Keratinocyte (primary cell): ENCODE measurements around the gene MND1. TPM values are rescaled to one million over a fixed set of nuclear protein-coding genes. Genes with fewer than 3 reads are reported as not detected.
A peak's percentile ranks its signal among the peaks of the same experiment; 100 is the strongest.

ENCODE experiments used
- DNase-seq: peaks from one replicate; pipeline ENCODE4 v3.0.0-alpha.2; 2011; ENCODE audit warnings: low read depth, missing footprints, low spot score
- FAIRE-seq: peaks from 2 replicates; lab custom pipeline; 2011; peaks lifted over from hg19 to GRCh38; lab: Jason Lieb, UNC
- H2AFZ ChIP-seq: 2 replicates; pipeline ENCODE4 v1.6.0; 2012; ENCODE audit warnings: low read length, control low read depth, inconsistent platforms; ENCODE audit not compliant: control insufficient read depth
- H3K27ac ChIP-seq: 2 replicates; pipeline ENCODE4 v1.5.1; 2011; ENCODE audit warnings: low read length; ENCODE audit not compliant: control insufficient read depth, insufficient read depth
- H3K27me3 ChIP-seq: 3 replicates; pipeline ENCODE4 v1.6.0; 2011; ENCODE audit warnings: low read length; ENCODE audit not compliant: control insufficient read depth, insufficient read depth; ENCODE audit errors: extremely low read depth
- H3K36me3 ChIP-seq, 2 experiments: 2 replicates in 1 of 2; 3 replicates in 1 of 2; pipeline ENCODE4 v1.5.1; 2011; ENCODE audit warnings: low read length in 2 of 2, mild to moderate bottlenecking in 1 of 2; ENCODE audit not compliant: control insufficient read depth in 2 of 2, insufficient read depth in 2 of 2; ENCODE audit errors: extremely low read depth in 1 of 2
- H3K4me1 ChIP-seq: 3 replicates; pipeline ENCODE4 v1.5.1; 2011; ENCODE audit warnings: low read length; ENCODE audit not compliant: control insufficient read depth, insufficient read depth; ENCODE audit errors: extremely low read depth
- H3K4me2 ChIP-seq: 3 replicates; pipeline ENCODE4 v1.6.0; 2011; ENCODE audit warnings: low read depth, low read length; ENCODE audit not compliant: control insufficient read depth, insufficient read depth; ENCODE audit errors: extremely low read depth
- H3K4me3 ChIP-seq, 3 experiments: fragments of 200-600 bp in 1 of 3; sonication (generic) in 1 of 3; 2 replicates in 2 of 3; 3 replicates in 1 of 3; pipeline ENCODE4 v1.5.1; 2011 to 2016; ENCODE audit warnings: low read length in 3 of 3, mild to moderate bottlenecking in 3 of 3, control low read depth in 2 of 3, inconsistent platforms in 1 of 3, low read depth in 1 of 3, mixed read lengths in 1 of 3, mixed run types in 1 of 3, moderate library complexity in 1 of 3; ENCODE audit not compliant: control insufficient read depth in 2 of 3, insufficient read depth in 2 of 3; ENCODE audit errors: extremely low read depth in 1 of 3
- H3K79me2 ChIP-seq: 2 replicates; pipeline ENCODE4 v1.6.0; 2012; ENCODE audit warnings: low read length; ENCODE audit not compliant: control insufficient read depth, insufficient read depth
- H3K9ac ChIP-seq: 3 replicates; pipeline ENCODE4 v1.6.0; 2011; ENCODE audit warnings: low read length; ENCODE audit not compliant: control insufficient read depth, insufficient read depth; ENCODE audit errors: extremely low read depth
- H3K9me1 ChIP-seq: 3 replicates; pipeline ENCODE4 v1.6.0; 2011; ENCODE audit warnings: low read length; ENCODE audit not compliant: control insufficient read depth, insufficient read depth; ENCODE audit errors: extremely low read depth
- H3K9me3 ChIP-seq: 2 replicates; pipeline ENCODE4 v1.5.1; 2012; ENCODE audit warnings: low read depth, low read length; ENCODE audit not compliant: control insufficient read depth
- H4K20me1 ChIP-seq: 3 replicates; pipeline ENCODE4 v1.6.0; 2011; ENCODE audit warnings: low read length; ENCODE audit not compliant: control insufficient read depth, insufficient read depth; ENCODE audit errors: extremely low read depth
- EZH2 ChIP-seq: IDR thresholded peaks from one replicate; pipeline ENCODE4 v1.6.1; 2012; ENCODE audit warnings: inconsistent platforms, mild to moderate bottlenecking, low read length, moderate library complexity
- dilution Hi-C: fragments of 300-500 bp; cut with MboI; formaldehyde crosslinking; loops from one replicate; pipeline ENCODE4 v1.7.0; 2020; ENCODE audit warnings: low sequenced_read_pairs; ENCODE audit not compliant: extremely low pct_ligation_motif_present
- polyA minus RNA-seq, 3 experiments: library from RNA; depleted of rRNA, polyadenylated mRNA; stranded (reverse); fragments of >200 nt; gene quantifications; 1 replicate in 1 of 3; 2 replicates in 1 of 3; 3 replicates in 1 of 3; pipeline ENCODE4 v1.2.3, GENCODE V29; 2011
- polyA plus RNA-seq, 5 experiments: library from polyadenylated mRNA; depleted of rRNA in 3 of 5; stranded (reverse) in 3 of 5; stranded (forward) in 1 of 5; unstranded in 1 of 5; fragments of >200 nt; gene quantifications; 1 replicate in 1 of 5; 2 replicates in 3 of 5; 3 replicates in 1 of 5; pipeline versions ENCODE4 v1.2.1 to v1.2.3, GENCODE V29; 2011 to 2012; ENCODE audit warnings: missing spikeins in 2 of 5, low read depth in 1 of 5, low replicate concordance in 1 of 5
- TF ChIP-seq, protein P1 (sequence below), 3 experiments: IDR thresholded peaks in 1 of 3; conservative IDR thresholded peaks in 1 of 3; optimal IDR thresholded peaks in 1 of 3; 2 replicates in 2 of 3; 3 replicates in 1 of 3; pipeline versions ENCODE3 to v1.5.1; 2011; ENCODE audit warnings: low read length in 3 of 3, mild to moderate bottlenecking in 3 of 3, moderate library complexity in 2 of 3, control low read depth in 1 of 3, inconsistent platforms in 1 of 3; ENCODE audit not compliant: insufficient read depth in 2 of 3; ENCODE audit errors: extremely low read depth in 1 of 3

Gene MND1, protein sequence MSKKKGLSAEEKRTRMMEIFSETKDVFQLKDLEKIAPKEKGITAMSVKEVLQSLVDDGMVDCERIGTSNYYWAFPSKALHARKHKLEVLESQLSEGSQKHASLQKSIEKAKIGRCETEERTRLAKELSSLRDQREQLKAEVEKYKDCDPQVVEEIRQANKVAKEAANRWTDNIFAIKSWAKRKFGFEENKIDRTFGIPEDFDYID
- polyA plus RNA-seq (0.49 to 4.9 TPM (median 1.7 TPM) in 3 replicates), polyA minus RNA-seq (2.1 TPM in 1 of 3 replicates, not detected in the others)
- 2.0 TPM for polyA plus RNA-seq (2011; ENCODE audit: low read depth)
- polyA plus RNA-seq (2011; cell fraction: cytosol; rRNA removed): 1.2 and 1.9 TPM in 2 replicates
- 0.67 and 0.76 TPM in 2 replicates for polyA plus RNA-seq (2011; cell fraction: nucleus; rRNA removed)
- polyA plus RNA-seq (2012; ENCODE audit: low replicate concordance): 3.3 TPM in 1 of 2 replicates, not detected in the other
- polyA minus RNA-seq (2011; cell fraction: cytosol; rRNA and poly(A)+ RNA removed): not detected
- 0.84 TPM in 1 of 2 replicates, not detected in the other for polyA minus RNA-seq (2011; cell fraction: nucleus; rRNA and poly(A)+ RNA removed)

- DNase-seq (no peak), FAIRE-seq (no peak)
- H3K4me3 ChIP-seq: peak within 1 kb of the TSS; percentile 69 to 94 (median 83)
- H3K9me1 ChIP-seq: no peaks in the 10 kb centered on the region
- peak within 1 kb of the TSS; percentile 98 for H3K4me2 ChIP-seq
- H3K27me3 ChIP-seq: no peaks in the 10 kb centered on the region
- dilution Hi-C loops: no loop called here
- peaks cover 12% of the 10 kb centered on the region for H3K79me2 ChIP-seq
- no peaks in the 10 kb centered on the region for H3K9me3 ChIP-seq
- TF ChIP-seq, protein P1, sequence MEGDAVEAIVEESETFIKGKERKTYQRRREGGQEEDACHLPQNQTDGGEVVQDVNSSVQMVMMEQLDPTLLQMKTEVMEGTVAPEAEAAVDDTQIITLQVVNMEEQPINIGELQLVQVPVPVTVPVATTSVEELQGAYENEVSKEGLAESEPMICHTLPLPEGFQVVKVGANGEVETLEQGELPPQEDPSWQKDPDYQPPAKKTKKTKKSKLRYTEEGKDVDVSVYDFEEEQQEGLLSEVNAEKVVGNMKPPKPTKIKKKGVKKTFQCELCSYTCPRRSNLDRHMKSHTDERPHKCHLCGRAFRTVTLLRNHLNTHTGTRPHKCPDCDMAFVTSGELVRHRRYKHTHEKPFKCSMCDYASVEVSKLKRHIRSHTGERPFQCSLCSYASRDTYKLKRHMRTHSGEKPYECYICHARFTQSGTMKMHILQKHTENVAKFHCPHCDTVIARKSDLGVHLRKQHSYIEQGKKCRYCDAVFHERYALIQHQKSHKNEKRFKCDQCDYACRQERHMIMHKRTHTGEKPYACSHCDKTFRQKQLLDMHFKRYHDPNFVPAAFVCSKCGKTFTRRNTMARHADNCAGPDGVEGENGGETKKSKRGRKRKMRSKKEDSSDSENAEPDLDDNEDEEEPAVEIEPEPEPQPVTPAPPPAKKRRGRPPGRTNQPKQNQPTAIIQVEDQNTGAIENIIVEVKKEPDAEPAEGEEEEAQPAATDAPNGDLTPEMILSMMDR (optimal IDR thresholded peaks at IDR 0.05 in 1 of 3, IDR thresholded peaks at IDR 0.05 in 1 of 3, conservative IDR thresholded peaks at IDR 0.05 in 1 of 3; ENCODE audit: extremely low read depth in 1 of 3, insufficient read depth in 2 of 3, low read length in 3 of 3): peak in 2 of 3 experiments; percentile 78 to 84
- no peak for TF ChIP-seq EZH2
- no peaks in the 10 kb centered on the region for H3K36me3 ChIP-seq
- peak within 1 kb of the TSS; percentile 86 for H3K9ac ChIP-seq
- peaks cover 15% of the 10 kb centered on the region for H3K4me1 ChIP-seq
- H2AFZ ChIP-seq: peak within 1 kb of the TSS; percentile 97
- H3K27ac ChIP-seq: peak within 1 kb of the TSS; percentile 77
- no peaks in the 10 kb centered on the region for H4K20me1 ChIP-seq
Observed at GRCh38 chr4:153344131-153345011, at the start of gene MND1. Gene MND1, plus strand, starts transcription at chr4:153344688. Its CDS starts 50 bp downstream, at chr4:153344738.

- H3K9me1 ChIP-seq: no peaks in the 10 kb centered on the region
- H3K27me3 ChIP-seq: no peaks in the 10 kb centered on the region
- no peaks in the 10 kb centered on the region for H3K79me2 ChIP-seq
- dilution Hi-C loops: no loop called here
- H3K36me3 ChIP-seq: peaks cover 0 to 4% of the 10 kb centered on the region in 2 experiments
- TF ChIP-seq, protein P1 (optimal IDR thresholded peaks at IDR 0.05 in 1 of 3, IDR thresholded peaks at IDR 0.05 in 1 of 3, conservative IDR thresholded peaks at IDR 0.05 in 1 of 3; ENCODE audit: extremely low read depth in 1 of 3, insufficient read depth in 2 of 3, low read length in 3 of 3): peak; percentile 33 to 53 (median 37)
- no peak for TF ChIP-seq EZH2
- DNase-seq (peak; percentile 9), FAIRE-seq (no peak)
- peaks cover 2% of the 10 kb centered on the region for H3K9me3 ChIP-seq
- H4K20me1 ChIP-seq: no peaks in the 10 kb centered on the region
- peak overlapping the region; percentile 50 for H3K27ac ChIP-seq
- H3K4me3 ChIP-seq: peak overlapping the region; percentile 2 to 46 (median 40)
- peak overlapping the region; percentile 81 for H3K4me2 ChIP-seq
- peaks cover 33% of the 10 kb centered on the region for H3K4me1 ChIP-seq
- peak overlapping the region; percentile 39 for H3K9ac ChIP-seq
- peak overlapping the region; percentile 58 for H2AFZ ChIP-seq
Observed at GRCh38 chr4:153295131-153295755, 49.2 kb upstream of the MND1 start.
